ENCODE measurements around the gene KLHL2.
"Not testable (repeated sequence)": the region's sequence is repeated elsewhere in the genome, so short reads cannot be mapped to it uniquely, and the experiment has no call there.

DNA sequence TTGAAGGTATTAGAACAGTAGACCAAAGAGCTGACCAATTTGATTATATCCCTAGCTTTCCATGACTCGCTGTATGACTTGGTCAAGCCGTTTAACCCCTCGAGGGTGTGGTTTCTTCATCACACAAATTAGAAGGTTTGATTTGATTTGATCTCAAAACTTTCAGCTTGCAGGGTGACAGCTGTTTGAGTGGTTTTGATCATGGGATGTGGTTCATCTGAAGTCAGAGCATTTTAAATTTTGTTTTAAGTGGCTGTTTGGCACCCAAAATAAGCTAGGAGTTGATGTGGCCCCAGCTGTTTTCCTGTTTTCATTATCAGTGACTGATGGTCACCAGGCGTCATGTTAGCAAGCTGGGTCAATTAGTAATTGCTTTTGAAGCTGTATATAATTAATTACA, 52.4 kb downstream of the KLHL2 start:
- not testable (repeated sequence) for TF ChIP-seq CTCF, EP300, POLR2AphosphoS5 (IDR thresholded peaks at IDR 0.05)
